GM21360 (cell line): Measurements from ENCODE around the gene TWNK.

Source experiments
- ATAC-seq: cut with Tn5 transposase; IDR thresholded peaks from one replicate; pipeline ENCODE4 v1.9.1; 2021; ENCODE audit warnings: mild to moderate bottlenecking, moderate library complexity; ENCODE audit not compliant: unreplicated experiment

The TWNK gene

DNA sequence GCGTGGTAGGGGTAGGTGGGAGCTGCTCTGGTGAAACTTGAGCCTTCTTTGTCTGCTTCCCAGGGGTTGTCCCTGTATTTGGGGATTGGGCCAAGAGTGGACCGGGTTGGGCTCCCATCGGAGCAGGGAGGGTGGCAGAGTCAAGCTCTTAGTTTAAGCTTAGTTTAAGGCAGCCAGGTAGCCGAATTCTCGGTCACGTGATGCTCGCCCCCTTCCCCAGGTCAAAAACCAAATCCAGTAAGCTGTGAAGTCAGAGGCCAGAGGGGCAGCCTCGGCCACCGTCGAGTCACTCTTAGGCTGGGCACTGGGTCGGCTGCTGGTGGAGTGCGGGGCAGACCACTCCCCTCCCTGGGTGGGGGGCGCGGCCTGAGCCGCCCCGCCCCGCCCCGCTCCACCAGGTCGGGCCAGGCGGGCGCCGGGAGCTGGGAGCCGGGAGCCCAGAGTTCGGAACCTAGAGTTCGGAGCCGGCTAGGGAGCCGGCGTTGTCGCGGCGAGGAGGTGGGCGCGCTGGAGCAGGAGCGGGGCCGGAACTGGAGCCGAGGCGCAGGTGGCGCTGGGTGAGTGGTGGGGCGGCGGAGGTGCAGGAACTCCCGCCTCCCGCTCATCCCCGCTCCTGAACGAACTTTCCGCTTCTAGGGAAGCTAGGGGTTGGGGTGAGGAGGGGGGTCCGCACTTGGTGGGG, 9.5 kb downstream of the TWNK start:
- no peak for ATAC-seq

DNA sequence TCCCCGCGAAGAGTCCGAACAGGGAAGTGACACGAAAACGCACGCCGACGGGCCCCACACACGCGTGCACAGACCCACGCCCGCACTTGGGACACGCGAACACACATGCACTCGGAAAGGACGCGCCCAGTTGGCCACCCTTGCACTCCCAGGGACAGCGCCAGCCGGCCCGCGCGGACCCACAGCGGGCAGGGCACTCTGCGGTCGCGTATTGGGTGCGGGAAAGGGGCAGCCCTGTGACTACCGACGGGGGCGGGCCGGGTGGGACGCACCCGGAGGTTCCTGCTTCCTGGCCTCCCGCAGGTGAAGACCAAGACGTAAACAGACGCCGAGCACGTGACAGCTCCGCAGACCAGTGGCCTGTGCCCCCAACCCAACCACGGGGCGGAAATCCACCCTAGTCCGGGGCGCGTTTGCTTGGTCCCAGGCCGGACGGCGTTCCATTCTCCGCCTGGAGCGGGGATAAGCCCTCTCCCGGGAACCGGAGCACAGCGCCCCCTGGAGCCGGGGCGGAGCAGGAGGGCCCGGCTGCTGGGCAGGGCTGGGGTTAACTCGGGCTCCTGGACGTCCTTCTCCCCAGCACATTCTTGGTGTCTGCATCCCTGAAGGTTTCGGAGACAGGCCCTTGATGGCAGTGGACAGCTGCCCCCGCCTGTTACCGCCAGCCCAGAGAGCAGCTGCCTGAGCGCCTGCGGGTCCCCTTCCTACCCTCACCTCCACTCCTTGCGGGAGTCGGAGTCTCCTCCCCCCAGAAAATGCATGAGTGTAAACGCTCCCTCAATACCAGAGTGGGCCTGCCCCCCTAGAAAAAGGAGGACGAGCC, 10.2 kb downstream of the TWNK start:
- ATAC-seq, result peak; percentile 36

DNA sequence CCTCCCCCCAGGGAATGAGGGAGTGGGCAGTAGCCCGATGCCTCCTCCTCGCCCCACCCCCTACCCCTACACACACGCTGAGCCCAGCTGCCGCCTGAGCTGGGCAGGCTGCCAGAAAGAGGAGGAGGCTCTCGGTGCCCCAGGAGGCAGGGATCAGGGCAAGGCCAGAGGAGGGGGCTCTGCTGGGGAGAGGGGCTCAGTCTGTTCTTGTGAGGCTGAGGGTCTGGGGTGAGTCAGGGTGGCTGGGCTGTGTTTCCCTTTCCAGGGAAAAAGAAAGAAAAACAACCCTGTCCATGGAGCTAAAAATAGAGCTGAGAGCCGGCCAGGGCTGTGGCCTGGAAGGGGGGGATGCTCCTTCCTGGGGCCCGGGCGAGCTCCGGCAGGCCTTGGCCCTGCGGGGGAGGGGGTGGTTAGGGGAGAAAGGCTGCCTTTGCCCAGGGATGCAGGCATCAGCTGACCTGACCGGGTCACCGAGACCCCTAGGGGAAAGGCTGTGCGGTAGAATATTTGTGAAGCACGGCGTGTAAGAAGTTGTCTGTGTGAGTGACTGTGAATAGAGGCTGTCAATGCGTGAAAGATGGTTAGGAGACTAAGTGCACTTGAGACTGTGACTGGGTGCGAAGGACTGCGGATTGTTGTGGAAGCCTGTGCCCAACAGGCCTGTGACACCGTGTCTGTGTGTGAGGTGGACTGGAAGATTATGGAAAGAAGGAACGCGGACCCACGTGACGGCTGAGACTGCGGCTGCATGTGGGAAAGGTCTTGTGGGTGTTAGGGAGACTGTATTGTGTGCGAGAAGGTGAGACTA, 11.0 kb downstream of the TWNK start:
- peak; percentile 19 for ATAC-seq

DNA sequence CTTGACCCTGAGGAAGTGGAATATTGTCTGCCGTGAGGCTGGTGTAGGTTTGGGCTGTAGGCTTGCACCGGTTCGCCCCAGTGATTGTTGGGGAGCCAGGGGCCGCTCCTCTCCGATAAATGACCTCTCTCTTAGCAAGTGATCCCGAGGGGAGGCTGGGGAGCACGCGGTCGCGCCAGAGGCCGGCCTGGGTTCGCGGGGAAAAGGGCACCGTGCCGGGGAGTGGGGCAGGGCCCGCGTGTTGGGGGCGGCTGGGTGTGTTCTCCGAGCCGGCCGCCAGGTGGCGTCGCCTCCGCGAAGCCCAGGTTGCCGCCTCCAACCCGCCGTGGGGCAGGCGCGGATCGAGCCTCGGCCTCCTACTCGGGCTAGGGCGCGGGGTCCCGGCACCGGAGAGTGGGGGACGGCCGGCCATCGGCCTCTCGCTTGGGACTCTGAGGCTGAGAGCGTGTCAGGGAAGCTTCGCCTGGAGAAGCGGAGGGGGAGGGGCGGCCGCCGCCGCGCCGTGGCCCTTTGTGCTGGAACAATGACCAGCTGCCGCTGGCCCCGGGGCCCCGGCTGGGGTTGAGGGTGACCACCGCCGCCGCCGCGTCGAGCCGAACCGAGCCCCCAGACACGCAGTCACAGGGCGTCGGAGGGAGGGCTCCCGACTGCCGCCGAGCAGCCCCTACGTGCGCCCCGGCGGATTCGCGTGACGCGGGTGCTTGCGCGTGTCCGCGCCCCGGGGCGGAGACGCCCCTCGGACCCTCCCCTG, 11.8 kb downstream of the TWNK start:
- no peak for ATAC-seq

DNA sequence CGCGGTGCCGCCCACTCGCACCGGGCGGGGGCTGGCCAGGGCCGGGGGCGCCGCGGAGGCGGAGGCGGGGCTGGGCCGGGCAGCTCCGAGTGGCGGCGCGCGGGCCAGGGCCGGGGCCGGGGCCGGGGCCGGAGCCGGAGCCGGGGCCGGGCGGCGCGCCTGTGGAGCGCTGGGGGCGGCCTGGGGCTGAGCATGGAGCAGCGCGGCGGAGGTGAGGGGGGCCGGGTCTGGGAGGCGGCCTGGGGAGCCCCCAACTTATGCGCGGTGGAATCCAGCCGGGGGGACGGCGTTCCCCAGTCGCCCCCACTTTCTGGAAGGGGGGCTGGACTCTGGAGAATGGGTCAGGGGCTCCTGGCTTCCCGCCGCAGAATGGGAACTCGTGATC, 12.4 kb downstream of the TWNK start, which contains the start of gene LZTS2:
Gene LZTS2, plus strand, starts transcription at position 67 of the 385 bp plus-strand sequence. CDS start 2,731 bp downstream, outside the sequence.
- ATAC-seq, result no peak

DNA sequence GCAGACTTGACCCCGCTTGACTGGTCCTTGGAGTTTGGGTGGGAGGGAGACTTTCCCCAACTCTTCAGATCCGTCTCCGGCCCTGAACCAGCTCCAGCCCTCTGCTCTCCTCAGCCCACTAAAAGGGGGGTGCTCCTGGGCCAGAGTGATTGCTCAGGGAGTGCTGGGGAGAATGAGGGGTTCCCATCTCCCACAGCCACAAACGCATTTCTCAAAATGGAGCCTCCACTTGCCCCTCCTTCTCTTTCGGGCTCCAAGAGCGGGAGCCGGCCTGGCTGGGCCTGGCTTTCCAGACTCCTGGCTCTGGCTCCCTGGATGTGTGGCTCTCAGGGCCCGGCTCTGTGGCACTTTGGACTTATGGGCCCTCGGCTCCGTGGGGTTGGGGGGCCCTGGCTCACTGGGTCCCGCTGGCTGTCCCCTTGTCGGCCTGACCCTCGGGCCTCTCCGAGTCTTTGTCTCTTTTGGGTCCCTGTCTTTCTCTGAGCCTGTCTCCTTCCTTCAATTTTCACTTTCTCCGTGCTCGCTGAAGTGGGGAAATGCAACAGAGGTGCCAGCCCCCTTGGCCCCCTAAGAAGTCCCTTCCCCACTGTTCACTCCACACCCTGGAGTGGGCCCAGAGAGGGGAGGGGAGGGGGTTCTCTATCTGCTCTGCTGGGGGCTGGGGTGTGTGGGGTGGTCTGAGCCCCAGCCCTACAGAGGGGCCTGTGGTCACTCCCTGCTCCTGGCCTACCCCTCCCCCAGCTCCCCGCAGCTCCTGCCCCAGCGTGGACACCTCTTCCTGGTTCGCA, 13.0 kb downstream of the TWNK start:
- no peak for ATAC-seq

DNA sequence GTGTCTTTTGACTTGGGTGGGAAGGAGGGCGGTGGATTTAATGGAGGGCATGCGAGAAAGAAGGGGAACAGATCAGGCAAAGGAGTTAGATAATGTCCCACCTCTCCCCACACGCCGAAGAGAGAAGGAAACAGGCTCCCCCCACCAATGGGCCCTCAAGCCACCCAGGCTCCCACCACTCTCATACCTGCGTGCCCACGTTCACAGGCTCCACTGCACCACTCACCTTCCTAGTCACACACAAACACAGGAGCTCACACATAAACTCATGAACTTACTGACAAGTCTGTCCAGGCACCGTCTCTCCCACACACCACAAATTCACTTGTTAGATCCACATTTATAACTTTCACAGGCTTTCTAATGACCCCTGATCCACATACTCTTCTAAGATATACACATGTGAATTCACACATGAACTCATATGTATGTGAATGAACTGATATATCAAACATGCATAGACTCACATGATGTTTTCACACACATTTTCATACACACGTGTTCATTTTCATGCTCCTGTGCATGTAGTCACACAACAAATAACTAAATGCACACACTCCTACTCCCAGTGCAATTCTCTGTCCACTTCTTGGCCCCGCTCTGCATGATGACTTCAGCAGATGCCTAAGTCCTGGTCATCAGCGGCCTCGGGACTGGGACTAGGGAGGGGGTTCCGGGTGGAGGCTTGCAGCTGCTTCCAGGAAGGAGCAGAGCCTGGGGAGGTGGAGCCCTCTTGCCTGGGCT, 13.7 kb downstream of the TWNK start:
- no peak for ATAC-seq

DNA sequence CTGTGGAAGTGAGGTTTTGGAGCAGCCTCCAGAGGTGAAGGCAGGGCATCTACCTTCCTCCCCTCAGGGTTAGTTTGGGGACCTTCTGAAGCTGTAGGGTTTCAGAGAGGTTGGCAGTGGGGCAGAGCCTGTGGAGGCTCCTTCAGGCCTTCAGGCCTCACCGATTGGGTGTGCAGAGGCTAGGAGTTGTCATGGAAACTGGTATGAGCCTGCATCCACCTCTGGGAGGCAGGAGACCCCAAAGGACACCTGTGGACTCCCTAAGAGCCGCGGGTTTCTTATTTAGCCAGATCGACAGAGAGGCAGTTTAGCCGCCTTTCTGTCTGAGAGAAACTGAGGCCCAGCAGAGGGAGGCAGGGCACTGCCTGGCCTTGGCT, 14.3 kb downstream of the TWNK start:
- ATAC-seq, result no peak

DNA sequence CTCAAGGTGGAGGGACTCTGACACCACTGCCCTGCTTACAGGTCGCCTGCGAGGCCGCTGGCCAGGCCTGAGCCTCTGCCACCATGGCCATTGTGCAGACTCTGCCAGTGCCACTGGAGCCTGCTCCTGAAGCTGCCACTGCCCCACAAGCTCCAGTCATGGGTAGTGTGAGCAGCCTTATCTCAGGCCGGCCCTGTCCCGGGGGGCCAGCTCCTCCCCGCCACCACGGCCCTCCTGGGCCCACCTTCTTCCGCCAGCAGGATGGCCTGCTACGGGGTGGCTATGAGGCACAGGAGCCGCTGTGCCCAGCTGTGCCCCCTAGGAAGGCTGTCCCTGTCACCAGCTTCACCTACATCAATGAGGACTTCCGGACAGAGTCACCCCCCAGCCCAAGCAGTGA, 15.1 kb downstream of the TWNK start:
- no peak for ATAC-seq

DNA sequence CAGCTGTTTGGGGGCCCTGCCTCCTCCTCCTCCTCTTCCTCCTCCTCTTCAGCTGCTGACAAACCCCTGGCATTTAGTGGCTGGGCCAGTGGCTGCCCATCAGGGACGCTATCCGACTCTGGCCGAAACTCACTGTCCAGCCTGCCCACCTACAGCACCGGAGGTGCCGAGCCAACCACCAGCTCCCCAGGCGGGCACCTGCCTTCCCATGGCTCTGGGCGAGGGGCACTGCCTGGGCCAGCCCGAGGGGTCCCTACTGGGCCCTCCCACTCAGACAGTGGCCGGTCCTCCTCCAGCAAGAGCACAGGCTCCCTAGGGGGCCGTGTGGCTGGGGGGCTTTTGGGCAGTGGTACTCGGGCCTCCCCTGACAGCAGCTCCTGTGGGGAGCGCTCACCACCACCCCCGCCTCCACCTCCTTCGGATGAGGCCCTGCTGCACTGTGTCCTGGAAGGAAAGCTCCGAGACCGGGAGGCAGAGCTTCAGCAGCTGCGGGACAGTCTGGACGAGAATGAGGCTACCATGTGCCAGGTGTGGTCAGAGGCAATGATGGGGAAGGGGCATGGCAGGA, 16.4 kb downstream of the TWNK start:
- no peak for ATAC-seq

DNA sequence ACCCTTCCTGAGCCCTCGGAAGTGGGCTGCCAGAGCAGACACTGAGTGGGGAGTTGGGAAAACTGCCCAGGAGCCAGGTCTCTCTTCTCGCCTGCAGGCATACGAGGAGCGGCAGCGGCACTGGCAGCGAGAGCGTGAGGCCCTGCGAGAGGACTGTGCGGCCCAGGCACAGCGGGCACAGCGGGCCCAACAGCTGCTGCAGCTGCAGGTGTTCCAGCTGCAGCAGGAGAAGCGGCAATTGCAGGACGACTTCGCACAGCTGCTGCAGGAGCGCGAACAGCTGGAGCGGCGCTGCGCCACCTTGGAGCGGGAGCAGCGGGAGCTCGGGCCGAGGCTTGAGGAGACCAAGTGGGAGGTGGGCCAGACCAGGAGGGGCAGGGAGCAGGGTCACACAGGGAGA, 18.0 kb downstream of the TWNK start:
- no peak for ATAC-seq

DNA sequence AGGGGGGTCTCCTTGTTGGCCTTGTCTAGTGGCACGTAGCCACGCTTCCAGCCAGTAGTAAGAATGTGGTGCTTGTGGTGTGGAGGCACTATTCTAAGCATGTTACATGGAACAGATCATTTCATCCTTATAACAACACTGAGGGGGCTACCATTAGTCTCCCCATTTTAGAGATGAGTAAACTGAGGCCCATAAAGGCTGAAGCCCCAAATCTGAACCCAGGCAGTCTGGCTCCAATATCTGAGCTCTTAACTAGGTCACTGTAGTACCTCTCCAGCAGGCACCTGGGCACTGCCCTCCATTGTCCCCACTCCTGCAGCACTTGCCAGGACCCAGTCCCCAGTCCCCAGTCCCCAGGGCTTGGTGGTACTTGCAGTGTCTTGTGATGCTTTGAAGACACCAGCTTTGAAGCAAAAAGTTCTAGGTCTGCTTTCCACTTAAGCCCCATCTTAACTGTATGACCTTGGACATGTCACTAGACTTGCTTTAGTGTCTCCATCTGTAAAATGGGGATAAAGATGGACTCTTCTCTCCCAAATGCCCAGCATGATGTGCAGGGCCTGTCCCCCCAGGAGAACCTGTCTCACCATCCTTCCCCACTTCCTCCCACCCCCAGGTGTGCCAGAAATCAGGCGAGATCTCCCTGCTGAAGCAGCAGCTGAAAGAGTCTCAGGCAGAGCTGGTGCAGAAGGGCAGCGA, 18.7 kb downstream of the TWNK start:
- no peak for ATAC-seq

DNA sequence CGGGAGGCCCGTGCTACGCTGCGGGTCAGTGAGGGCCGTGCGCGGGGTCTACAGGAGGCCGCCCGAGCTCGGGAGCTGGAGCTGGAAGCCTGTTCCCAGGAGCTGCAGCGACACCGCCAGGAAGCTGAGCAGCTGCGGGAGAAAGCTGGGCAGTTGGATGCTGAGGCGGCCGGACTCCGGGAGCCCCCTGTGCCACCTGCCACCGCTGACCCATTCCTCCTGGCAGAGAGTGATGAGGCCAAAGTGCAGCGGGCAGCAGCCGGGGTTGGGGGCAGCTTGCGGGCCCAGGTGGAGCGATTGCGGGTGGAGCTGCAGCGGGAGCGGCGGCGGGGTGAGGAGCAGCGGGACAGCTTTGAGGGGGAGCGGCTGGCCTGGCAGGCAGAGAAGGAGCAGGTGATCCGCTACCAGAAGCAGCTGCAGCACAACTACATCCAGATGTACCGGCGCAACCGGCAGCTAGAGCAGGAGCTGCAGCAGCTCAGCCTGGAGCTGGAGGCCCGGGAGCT, 19.3 kb downstream of the TWNK start:
- ATAC-seq, result no peak

DNA sequence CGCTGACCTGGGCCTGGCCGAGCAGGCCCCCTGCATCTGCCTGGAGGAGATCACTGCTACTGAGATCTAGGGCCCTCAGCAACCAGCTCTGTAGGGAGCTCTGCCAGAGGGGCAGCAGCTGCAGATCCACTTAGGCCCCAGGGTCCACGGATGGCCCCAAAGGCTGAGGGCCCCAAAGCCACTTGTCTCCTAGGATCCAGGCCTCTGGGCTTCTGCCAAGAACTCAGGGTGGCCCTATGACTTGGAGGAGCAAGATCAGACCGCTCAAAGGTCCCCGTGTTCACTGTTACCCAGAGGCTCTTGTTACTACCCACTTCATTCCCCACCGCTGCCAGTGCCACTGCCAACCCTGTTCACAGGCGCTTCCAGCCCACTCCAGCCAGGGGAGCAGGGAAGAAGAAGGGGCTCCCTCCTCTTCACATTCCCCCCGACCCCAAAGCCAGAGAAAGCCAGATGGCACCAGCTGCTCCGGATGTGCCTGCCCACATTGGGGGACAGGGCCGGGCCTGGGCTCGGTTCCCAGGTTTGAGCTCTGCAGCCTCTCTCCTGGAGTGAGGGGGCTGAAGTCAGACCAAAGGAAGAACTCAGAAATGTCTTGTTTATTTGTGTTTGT, 19.9 kb downstream of the TWNK start:
- no peak for ATAC-seq

DNA sequence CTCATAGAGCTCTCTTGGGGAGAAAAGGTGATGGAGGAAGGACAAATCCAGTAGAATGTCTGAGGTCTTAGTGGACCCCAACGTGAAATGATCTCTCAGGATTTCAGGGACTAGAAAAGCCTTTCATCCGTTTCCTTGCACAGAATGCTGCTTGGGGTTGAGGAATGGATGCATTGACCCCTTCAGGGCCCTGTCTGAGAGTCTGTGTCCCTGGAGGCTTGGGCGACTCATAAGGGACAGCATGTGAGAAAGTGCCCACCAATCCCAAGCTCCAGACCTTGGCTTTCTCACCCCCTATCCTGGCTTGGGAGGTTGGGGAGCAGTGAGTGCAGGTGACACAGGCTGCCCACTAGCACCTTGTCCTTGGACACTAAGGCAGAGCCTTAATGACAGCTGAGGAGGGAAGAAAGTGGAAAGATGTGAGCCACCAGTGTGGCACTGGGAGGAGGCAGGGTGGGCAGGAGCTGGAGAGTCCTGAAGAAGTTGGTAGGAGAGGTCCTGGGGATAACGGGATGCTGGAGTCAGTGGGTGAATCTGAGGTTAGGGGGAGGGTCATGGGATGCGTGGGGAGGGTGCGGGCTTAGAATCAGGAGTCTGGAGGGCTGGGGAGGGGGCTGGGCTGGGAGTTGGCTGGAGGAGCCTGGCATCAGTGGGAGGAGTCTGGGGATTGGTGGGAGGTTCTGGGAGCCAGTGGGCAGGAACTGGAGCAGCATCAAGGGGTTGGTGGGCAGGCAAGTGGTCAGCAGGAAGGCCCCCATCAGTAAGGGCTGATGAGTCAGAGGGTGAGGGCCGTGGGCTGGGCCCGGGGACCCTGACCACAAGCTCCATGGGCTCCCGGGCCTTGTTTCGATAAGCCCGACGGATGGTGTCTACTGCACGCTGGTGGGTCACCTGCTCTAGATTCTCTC, 20.8 kb downstream of the TWNK start:
- ATAC-seq, result no peak

DNA sequence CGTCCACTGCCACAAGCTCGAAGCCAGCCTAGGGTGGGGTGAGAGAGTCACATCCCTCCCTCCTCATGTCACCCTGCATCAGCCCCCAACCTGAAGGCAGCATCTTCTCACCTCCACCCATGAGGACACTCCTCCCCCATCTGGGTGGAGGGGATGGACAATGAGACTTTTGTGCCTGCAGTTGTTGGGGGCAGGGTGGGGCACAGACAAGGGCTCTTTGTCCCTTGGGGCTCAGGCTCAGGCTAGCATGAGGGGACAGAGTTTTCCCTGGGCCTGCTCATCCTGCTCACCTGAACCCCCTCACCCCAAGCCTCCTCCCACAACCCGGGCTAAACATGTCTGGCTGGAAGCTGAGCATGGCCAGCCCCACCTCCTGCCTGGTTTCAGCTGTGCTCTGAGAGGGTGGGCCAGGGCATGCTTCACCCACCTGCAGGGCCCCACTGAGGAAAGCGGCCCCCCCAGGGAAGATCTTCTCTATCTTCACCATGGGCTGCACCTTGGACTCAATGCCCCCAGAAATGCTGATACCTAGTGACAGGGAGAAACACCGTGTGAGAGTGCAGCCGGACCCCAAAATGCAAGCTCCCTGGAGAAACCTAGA, 21.6 kb downstream of the TWNK start:
- ATAC-seq, result no peak
